NCI-H1694 treated with DMSO at 0.1 percent for 48 hours (cell line): Measurements from ENCODE around the gene HSPA12B.
"Not testable (repeated sequence)": the region's sequence is repeated elsewhere in the genome, so short reads cannot be mapped to it uniquely, and the experiment has no call there.

ENCODE experiments used
- DNase-seq: peaks from one replicate; lab custom pipeline; 2025; lab: John Stamatoyannopoulos, UW

The HSPA12B gene

DNA sequence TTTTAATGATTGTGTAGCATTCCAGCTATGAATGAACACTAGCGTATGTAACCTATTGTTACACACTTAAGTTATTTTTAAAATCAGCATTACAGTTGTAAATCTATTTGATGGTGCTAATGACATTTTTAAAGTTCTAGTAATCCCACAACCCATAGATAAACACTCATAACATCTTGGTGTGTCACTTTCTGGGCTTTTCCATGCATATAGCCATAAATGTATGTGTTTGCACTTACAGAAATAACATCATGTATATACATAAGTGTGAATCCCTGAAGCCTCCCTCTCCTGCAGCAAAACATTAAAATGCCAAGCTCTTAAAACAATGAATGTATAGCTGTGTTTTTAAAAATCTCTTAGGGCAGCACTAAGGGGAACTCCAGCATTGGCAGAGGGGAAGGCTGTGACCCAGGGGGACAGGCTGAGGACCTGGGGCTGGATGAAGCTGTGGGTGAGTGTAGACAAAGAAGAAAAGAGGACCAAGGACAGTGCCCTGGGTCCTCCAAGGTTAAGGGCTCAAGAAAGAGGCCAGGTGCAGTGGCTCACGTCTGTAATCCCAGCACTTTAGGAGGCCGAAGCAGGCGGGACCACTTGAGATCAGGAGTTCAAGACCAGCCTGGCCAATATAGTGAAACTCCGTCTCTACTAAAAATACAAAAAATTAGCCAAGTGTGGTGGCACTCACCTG is 55.0 kb downstream of the HSPA12B start:
- no peak for DNase-seq

DNA sequence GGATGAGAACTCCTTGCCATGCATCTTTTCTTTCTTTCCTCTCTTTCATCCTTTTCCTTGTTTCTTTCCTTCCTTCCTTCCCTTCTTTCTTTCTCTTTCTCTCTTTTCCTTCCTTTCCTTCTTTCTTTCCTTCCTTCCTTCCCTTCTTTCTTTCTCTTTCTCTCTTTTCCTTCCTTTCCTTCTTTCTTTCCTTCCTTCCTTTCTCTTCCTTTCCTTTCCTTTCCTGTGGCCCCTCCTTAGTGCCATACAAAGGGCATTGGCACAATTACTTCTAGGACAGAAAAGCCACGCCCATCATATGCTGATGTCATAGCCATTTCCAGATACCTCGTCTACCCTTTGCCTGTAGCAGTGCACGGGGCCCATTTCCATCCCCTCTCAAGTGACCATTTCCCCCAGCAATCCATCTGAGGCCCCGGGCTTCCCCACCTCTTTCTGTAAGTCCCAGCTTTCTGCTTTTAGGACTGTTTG is 56.2 kb downstream of the HSPA12B start:
- DNase-seq: no peak

DNA sequence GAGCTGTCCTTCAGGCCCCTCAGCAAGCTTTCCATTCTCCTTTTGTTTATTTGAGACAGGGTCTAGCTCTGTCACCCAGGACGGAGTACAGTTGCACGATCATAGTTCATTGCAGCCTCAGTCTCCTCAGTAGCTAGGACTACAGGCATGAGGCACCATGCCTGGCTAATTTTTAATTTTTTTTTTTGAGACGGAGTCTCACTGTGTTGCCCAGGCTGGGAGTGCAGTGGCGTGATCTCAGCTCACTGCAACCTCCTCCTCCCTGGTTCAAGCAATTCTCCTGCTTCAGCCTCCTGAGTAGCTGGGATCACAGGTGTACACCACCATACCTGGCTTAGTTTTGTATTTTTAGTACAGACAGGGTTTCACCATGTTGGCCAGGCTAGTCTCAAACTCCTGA is 56.7 kb downstream of the HSPA12B start:
- DNase-seq: not testable (repeated sequence)

DNA sequence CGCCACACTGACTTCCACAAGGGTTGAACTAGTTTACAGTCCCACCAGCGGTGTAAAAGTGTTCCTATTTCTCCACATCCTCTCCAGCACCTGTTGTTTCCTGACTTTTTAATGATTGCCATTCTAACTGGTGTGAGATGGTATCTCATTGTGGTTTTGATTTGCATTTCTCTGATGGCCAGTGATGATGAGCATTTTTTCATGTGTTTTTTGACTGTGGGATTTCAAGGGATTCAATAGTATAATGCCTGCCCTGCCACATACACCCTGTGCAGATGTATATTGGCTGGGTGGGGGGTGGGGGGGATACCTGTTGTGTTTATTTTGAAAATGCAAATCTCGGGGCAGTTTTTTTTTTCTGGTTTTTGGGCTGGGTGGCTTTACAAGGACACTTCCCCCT is 61.7 kb downstream of the HSPA12B start:
- DNase-seq: not testable (repeated sequence)

DNA sequence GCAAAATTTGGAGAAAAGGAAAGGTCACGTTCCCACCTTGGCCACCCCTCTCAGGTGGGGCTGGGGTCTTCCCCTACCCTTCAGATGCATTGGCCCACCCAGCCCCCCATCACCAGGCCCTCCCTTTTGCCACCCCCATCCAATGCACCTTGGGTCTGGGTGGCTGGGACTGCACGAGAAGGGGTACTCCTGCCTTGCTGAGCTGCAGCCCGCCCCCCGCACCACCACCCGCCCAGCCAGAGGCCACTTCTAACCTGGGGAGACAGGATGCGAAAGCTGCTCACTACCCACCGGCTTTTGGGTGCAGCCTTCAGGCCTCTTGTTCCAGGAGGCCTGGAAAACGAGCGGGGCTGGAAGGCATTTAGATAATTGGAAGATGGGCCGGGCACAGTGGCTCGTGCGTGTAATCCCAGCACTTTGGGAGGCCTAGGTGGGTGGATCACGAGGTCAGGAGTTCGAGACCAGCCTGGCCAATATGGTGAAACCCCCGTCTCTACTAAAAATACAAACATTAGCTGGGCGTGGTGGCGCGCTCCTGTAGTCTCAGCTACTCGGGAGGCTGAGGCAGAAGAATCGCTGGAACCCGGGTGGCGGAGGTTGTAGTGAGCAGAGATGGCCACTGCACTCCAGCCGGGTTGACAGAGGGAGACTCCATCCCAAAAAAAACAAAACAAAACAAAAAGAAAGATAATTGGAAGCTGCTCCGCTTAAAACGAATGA is 62.4 kb downstream of the HSPA12B start:
- DNase-seq: no peak

DNA sequence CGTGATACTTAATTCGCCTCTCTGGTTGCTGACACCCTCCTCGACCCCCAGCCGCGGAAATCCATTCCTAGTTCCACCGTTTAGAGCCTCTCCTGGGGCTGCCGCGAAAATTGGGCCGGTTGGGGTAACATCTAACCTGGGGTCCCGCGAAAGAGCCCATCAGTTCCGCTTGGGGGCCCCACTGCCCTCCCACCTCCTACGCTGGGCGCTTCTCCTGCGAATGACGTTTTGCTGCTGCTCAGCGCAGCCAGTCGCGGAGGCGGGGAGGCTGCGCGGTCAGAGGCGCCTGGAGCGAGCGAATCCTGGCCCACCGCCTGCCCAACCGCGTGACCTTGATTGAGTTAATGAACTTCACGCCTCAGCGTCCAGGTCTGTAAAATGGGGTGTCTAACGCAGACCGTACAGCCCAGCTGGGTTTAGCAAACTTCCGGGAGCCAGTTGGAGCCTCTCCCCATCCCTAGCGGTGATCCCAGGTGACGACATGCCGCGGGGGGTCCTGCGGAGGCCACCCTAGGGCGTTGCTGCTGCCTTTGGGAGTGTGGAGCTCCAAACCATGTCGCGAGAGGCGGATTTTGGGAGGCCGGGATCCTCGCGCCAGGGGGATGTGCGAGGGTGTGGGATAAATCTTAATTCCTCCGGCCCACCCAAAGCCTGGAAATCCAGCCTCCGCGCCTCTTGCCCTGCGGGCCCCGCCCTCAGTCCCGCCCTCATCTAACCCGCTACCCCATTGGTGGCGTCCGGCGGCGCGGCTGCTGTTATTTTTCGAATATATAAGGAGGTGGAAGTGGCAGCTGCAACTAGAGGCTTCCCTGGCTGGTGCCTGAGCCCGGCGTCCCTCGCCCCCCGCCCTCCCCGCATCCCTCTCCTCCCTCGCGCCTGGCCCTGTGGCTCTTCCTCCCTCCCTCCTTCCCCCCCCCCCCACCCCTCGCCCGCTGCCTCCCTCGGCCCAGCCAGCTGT is 63.3 kb downstream of the HSPA12B start, which contains the start of gene CDC25B:
TSS of gene CDC25B (plus strand) at position 800 of the 958 bp plus-strand sequence. CDS start 222 bp downstream, outside the sequence.
- peak; percentile 90 for DNase-seq

DNA sequence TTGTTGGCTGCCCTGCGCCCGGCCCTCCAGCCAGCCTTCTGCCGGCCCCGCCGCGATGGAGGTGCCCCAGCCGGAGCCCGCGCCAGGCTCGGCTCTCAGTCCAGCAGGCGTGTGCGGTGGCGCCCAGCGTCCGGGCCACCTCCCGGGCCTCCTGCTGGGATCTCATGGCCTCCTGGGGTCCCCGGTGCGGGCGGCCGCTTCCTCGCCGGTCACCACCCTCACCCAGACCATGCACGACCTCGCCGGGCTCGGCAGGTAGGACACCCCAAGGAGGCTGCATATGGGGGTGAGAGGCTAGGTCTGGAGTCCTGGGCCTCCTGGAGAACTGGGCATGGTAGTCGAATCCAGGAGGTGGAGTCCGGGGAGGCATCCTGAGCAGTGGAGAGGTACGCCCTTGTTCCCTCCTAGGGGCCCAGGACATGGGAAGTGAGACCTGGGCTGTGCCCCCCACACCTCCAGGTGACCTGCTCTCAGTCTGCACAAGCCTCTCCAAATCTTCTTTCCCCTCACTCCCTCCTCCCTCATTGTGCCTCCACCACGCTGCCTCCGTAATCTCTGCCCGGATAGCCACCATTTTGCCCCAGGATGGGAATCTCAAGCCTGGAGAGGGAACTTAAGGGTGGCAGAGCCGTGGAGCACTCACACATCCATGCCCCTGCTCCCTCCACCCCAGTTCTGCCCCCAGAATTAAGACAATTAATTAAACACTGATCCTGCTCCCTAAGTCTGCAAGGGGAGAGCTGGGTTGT is 64.2 kb downstream of the HSPA12B start:
- no peak for DNase-seq

DNA sequence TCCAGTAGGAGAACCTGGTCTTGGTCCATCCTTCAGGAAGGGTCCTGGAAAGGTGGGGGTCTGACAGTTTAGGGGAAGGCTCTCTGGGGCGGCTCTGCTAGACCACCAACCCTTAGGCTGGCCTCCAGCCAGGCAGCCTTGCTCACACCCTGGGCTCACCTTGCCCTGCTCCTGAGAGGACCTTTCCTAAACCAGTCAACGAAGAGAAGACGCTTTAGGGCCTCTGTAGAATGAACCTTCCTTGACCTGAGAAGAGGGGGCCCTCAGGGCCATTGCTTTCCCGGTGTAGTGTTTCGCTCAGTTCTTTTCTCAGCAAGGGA is 64.7 kb downstream of the HSPA12B start:
- DNase-seq: no peak

DNA sequence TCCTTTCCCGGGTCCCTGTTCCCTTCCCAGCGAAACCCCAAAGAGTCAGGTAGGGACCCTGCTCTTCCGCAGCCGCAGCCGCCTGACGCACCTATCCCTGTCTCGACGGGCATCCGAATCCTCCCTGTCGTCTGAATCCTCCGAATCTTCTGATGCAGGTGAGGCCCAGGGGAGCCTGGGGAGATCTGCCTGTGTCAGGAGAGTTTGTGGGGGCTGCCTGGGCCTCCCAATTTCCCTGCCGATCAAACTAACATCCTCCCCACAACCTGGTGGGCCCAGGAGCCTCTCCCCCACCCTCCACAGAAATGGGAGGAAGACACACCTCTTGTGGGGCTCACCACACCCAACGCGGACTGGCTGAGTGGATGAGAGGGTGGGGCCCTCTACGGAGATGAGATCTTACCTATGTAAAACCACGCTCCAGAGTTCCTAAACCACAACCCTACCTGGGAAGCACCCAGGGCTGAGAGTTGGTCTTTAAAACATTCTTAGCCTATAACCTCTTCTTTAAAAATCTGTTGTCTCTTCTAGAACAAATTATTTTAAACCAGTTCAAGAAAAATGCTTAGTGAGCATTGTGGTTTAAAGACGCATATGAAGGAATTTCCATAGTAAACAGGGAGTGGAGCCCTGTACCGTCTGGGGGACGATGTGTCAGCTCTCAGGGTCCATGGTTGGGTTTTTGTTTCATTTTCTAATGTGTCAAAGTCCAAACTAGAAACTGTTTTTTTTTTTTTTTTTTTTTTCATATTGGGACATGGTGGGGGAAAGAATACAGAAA is 65.3 kb downstream of the HSPA12B start:
- DNase-seq: no peak

DNA sequence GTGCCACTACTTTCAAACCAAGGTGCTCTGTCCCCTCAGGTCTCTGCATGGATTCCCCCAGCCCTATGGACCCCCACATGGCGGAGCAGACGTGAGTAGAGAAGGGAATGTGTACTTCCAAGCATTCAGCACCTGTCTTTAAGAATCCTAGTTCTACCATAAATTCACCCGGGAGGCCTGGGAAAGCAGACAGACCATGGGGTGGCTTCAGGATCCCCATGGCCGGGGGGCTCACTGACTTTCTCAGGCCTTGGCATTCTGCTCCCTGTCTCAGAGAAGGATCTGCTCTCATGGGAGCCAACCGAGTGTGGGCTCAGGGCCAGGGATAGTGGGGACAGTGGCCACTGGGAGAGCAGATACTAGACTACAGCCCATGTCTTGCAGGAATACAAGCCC is 65.9 kb downstream of the HSPA12B start:
- no peak for DNase-seq

DNA sequence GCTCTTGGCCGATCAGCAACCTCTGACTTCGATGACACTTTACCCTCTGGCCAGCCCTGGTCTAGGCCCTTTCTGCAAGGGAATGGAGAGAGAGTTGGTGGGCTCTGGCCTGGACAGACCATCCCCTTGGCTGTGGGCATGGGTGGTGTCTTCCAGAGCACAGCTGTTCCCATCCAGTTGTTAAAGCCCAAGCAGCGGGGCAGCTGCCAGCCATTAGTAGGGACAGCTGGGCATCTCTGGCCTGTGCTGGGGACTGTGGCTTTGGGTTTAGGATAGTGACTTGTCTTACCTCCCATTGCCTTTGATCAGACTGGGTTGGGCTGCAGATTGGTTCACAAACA is 66.4 kb downstream of the HSPA12B start:
- no peak for DNase-seq

DNA sequence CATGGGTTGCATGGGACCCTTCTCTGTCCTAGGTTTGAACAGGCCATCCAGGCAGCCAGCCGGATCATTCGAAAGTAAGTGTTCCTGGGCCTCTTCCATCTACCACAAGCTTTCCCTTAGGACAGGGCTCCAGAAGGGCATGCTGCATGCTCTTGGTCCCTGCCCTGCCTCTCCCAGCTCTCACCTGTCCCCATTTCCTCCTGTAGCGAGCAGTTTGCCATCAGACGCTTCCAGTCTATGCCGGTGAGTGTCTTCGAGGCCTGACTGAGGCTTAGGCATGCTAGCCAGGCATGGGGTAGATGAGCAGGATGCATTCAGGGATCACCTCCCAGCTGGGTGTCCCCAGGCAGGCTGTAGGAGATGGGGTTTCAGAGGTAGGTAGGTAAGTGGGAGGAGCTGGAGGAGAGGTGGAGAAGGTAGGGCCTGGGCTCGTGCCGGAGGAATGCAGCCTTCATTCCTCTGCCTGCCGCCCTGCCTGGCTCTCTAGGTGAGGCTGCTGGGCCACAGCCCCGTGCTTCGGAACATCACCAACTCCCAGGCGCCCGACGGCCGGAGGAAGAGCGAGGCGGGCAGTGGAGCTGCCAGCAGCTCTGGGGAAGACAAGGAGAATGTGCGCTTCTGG is 67.9 kb downstream of the HSPA12B start:
- DNase-seq: no peak

DNA sequence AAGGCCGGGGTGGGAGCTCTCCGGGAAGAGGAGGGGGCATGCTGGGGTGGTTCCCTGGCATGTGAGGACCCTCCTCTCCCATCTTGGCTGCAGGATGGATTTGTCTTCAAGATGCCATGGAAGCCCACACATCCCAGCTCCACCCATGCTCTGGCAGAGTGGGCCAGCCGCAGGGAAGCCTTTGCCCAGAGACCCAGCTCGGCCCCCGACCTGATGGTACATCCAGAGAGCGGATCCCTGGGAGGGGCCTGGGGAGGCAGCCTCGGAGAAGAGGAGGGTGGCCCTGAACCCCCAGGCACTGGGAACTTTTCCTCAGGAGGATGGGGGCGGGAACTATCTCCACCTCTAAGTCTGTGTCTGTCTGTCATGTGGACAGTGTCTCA is 68.4 kb downstream of the HSPA12B start:
- no peak for DNase-seq

DNA sequence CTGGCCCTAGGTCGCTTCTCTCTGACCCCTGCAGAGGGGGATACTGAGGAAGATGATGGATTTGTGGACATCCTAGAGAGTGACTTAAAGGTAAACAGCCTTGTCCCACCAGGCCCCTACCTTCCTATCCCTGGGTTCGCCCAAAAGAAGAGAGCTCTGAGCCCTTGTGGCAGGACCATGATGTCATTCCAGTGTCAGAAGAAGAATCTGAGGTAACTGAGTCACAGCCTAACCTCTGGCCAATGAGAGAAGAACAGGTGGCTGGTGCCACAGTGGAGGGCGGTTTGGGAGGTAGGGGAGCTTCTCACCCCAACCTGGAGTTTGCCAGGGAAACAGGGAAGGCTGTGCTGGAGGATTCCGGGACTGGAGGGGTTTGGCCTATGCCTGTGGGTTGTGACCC is 68.8 kb downstream of the HSPA12B start:
- no peak for DNase-seq

DNA sequence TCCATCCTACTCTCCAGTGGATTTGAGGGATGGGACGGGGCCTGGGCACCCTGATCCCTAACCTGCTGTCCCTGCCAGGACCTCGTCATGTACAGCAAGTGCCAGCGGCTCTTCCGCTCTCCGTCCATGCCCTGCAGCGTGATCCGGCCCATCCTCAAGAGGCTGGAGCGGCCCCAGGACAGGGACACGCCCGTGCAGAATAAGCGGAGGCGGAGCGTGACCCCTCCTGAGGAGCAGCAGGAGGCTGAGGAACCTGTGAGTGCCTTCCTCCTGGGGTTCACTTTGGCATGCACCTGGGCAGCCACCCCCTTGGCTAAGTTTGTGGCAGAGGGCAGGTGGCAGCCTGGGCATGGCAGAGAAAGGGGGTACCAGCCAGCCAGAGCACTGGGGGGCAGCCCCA is 69.4 kb downstream of the HSPA12B start:
- no peak for DNase-seq
